NCI-H748 (cell line): ENCODE data around the gene GCNA.
"Not testable (repeated sequence)": the region's sequence is repeated elsewhere in the genome, so short reads cannot be mapped to it uniquely, and the experiment has no call there.

Experiments
- DNase-seq: peaks from one replicate; lab custom pipeline; 2025; ENCODE audit not compliant: unreplicated experiment; lab: John Stamatoyannopoulos, UW

The GCNA gene

DNA sequence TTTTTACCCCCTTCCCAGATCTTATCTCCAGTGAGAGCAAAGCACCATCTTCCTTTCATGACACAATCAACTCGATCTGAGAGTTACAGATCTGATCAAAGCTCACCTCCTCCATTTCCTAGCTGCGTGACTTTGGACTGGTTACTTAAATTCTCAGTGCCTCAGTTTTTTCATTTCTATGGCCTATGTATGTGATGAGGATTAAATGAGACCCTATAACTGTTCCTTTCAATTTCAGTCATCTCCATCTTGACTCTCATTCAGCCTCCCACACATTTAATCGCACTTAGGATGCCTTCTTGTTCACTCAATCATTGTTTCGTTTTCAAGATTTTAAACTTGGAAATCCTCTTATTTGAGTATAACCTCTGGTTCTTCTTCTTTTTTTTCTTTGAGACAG is 60.2 kb downstream of the GCNA start:
- no peak for DNase-seq

DNA sequence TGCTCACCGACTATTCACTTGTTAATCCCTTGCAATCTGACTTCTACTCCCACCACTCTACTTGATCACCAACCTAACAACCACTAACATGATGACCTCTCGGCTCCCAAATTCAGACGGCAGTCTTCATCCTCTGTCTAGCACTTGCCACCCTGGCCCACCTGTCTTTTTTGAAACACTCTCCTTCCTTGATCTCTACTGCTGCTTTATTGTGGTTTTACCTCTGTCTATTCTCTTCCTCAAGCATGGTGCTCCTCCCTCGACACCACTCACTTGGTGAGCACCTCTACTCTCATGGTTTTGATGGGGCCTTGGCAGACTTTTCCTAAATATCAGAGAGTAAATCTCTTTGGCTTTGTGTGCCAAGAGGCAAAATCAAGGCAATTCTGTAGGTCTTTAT is 61.8 kb downstream of the GCNA start:
- no peak for DNase-seq

DNA sequence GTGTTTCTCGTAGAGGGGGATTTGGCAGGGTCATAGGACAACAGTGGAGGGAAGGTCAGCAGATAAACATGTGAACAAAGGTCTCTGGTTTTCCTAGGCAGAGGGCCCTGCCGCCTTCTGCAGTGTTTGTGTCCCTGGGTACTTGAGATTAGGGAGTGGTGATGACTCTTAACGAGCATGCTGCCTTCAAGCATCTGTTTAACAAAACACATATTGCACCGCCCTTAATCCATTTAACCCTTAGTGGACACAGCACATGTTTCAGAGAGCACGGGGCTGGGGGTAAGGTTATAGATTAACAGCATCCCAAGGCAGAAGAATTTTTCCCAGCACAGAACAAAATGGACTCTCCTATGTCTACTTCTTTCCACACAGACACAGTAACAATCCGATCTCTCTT is 66.2 kb downstream of the GCNA start:
- DNase-seq, result not testable (repeated sequence)

DNA sequence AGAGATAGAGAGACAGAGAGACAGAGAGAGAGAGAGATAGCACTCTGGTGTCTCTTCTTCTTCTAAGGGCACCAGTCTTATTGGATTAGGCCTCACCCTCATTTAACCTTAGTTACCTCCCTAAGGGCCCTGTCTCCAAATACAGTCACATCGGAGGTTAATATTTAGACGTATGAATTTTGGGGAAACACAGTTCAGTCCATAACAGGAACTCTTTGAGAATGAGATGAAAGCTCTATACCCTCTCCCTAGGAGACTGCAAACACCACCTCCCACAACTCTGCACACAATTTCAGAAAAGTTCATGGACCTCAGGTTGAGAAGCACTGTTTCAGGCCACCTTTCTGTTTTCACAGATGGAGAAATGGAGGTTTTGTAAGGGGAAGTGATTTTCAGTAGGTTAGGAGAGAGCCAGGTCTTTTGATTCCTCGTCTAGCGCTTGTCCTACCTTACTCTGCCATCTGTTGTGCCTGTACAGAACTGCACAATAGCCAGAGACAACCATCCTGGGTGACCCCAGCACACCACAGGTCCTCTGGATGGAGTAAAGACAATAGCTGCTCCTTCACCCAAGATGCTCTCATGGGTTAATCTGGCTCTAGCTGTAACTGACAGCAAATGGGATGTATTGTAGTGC is 72.2 kb downstream of the GCNA start:
- DNase-seq, result peak; percentile 8

DNA sequence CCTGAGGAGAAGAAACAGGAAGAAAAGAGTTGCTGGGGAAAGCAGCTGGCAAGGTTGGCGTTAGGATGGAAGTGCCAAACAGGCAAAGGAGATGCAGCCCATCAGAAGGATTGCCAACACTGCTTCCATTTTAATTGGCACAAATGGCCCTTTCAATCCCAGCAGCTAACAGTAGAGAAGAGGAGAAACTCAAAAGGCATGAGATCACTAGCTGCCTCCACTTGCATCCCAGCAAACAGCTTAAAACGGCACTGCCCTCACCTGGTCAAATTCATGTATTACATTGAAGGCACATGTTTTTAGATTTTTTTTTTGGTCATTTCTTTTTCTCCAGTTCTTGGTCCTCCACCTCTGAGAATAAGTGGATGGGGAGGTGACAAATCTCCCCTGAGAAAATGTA is 74.2 kb downstream of the GCNA start:
- DNase-seq, result peak; percentile 51

DNA sequence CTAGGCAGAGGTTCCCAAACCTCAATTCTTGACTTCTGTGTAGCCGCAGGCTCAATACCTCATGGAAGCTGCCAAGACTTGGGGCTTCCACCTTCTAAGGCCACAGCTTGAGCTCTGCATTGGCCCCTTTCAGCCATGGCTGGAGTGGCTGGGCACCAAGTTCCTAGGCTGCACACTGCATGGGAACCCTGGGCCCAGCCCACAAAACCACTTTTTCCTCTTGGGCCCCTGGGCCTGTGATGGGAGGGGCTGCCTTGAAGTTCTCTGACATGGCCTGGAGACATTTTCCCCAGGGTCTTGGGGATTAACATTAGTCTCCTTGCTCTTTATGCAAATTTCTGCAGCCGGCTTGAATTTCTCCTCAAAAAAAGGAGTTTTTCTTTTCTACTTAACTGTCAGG is 75.1 kb downstream of the GCNA start:
- no peak for DNase-seq

DNA sequence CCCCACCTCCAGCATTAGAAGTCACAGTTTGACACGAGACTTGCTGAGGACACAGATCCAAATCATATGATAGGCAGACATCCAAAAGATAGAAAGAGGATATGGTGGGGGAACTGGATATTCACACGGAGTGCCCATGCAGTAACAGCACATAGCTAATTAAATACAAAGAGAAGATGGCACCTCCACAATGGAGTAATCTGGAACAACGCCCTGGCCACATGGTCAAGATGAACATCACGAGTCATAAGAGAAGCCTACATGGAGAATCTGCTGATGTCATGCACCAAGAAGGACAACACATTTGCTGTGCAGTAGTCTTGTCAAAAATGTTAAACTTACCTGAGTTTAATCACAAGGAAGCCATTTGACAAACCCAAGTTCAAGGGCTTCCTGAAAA is 79.0 kb downstream of the GCNA start:
- no peak for DNase-seq

DNA sequence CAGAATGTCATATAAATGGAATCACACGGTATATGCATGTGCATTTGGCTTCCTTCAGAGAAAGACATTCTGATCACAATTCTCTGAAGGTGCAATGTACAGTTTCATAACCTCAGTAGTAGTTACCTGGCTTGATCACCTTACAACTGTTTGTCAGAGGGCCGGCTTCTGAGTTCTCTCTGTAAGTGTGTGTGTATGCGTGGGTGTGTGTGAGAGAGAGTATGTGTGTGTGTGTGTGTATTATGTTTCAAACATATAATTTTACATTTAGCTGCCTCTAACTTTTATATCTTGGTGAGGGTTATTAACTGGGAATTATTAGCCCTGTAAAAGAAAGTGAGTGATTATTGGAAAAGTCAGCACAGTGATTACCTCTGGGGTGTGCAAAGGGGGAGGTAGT is 81.1 kb downstream of the GCNA start:
- DNase-seq, result no peak

DNA sequence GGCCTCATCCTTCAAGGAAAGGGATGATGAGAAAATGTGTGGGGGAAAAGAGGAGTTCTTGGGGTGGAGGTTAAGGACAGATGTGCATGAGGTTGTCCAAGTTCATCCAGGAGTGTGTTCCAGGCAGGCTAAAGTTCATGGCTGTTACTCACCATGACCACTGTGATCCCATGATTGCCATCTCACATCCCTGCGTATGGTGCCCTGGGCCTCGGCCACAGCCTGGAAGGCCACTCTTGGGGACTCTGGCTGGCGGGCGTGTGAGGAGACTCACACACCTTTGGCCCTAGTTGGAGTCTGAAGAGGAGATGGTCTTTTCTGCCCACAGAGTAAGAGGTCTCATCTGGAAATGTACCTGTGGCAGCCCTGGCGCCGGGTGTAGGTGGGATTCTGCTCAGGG is 81.7 kb downstream of the GCNA start:
- no peak for DNase-seq

DNA sequence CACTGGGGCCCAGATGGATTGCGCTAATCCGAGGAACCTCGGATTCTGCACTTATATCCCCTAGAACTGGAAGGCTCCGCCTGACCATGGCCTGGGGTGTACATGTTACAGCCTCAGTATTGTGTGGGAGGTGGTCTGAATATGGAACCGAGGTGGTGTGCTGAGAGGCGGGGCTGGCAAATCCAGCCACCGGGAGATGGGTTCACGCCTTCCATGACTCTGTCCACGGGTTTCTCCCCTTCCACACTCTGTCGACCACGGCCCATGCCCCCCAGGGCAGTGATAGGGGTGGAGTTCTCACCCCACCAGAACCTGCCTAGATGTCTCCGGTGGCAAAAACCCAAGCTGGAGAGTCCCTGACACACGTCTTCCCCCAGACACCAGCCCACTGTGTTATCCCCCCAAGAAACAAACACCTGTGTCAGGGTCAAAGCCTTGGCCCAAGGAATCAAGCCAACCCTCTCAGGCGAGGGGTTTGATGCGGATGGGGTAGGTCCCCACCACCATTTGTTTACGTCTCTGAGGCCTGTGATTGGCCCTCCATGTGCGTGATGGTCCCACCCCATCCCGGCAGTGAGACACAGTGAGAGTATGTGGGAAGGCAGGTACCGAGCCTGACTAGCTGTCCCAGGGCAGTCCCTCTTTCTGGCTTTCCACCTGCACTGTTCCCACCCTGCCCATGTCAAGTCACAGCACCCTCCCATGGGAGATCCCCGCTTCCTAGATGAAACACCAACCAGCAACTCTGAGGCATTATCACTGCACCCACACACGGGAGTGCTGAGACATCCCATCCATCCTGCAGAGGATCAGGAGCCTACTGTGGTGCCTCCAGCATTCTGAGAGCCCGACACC is 82.6 kb downstream of the GCNA start:
- DNase-seq, result no peak

DNA sequence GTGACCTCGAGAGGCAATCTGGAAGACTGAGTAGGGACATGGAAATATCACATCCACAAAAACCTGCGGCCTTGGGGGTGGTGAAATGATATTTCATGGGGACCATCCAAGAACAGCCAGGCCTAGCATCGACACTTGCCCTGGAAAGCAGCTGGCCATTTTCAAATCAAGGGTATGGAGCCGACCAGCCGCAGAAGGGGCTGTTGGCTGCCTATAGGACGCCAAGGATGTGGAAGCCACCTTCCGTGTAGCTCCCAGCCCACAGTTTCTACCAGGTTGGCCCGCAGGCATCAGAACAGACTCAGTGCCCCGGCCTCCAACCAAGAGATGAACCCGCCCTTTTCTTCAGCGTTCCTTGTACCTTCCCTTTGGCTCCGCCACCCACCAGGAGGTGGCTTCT is 83.7 kb downstream of the GCNA start:
- DNase-seq, result no peak

DNA sequence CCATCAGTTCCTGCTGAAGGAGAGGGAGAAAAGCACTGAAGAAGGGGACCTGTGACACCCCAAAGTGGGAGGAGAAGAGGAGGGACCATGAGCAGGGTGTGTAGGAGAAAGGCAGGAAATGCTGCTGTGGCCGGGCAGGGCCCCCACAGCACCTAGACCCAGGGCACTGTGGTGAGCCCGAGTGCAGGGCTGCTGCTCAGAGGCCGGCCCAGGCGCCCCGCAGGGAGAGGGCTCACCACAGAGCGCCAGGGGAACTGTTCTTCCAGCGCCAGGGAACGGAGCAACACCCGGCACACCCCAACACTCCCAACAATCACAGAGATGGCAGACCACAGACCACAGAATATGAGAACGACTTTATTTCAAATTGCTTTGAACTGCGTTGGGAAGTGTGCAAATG is 84.4 kb downstream of the GCNA start:
- not testable (repeated sequence) for DNase-seq
